ENCODE results near the gene KANSL1. TPM values are rescaled to one million over a fixed set of nuclear protein-coding genes. Genes with fewer than 3 reads are reported as not detected.

Gene KANSL1
- total and polyA plus RNA-seq, 2 donors (not counting 1 experiment from before 2014, with no cell fraction given): 8.4 to 78.6 TPM

- Histone ChIP-seq H3K4me1 (ENCODE audit: control insufficient read depth, extremely low read depth, insufficient read depth, low read length) (no peaks in the 10 kb centered on the region), H3K9me3 (ENCODE audit: control insufficient read depth, insufficient read depth, low read depth, low read length) (no peaks in the 10 kb centered on the region), H3K27ac (ENCODE audit: insufficient read depth, low read length) (no peak overlapping the region), H3K4me2 (ENCODE audit: extremely low read depth, insufficient read depth, low read length) (no peak overlapping the region), H3K36me3 (ENCODE audit: control insufficient read depth, insufficient read depth, low read length) (no peaks in the 10 kb centered on the region), H3K9ac (ENCODE audit: insufficient read depth, low read length) (no peak overlapping the region), H3K27me3 (ENCODE audit: control insufficient read depth, insufficient read depth, low read length) (peaks cover 3% of the 10 kb centered on the region), H3K79me2 (ENCODE audit: control insufficient read depth, insufficient read depth, low read length) (no peaks in the 10 kb centered on the region), H4K20me1 (ENCODE audit: control insufficient read depth, extremely low read depth, insufficient read depth, low read length) (no peaks in the 10 kb centered on the region), H3K4me3 (replicated peaks in 1 of 4; ENCODE audit: control extremely low read depth in 1 of 4, insufficient read depth in 1 of 4, low read depth in 3 of 4, low read length in 4 of 4) (no peak overlapping the region), H2AFZ (ENCODE audit: low read length) (no peak overlapping the region)
- TF ChIP-seq EZH2 (IDR thresholded peaks at IDR 0.05; ENCODE audit: low read length, missing control alignments): no peak
- TF ChIP-seq CTCF (conservative IDR thresholded peaks at IDR 0.05 in 1 of 2, IDR thresholded peaks at IDR 0.05 in 1 of 2; ENCODE audit: low read depth in 1 of 2, low read length in 2 of 2): no peak
- no peak for DNase-seq (ENCODE audit: low read depth in 2 of 2)
These were observed 192.5 kb downstream of the KANSL1 start for GRCh38 chr17:46000757-46001156.

- H3K27ac ChIP-seq (ENCODE audit: insufficient read depth, low read length): no peak overlapping the region
- no peaks in the 10 kb centered on the region for H3K79me2 ChIP-seq (ENCODE audit: control insufficient read depth, insufficient read depth, low read length)
- H3K27me3 ChIP-seq (ENCODE audit: control insufficient read depth, insufficient read depth, low read length): peaks cover 3% of the 10 kb centered on the region
- no peaks in the 10 kb centered on the region for H4K20me1 ChIP-seq (ENCODE audit: control insufficient read depth, extremely low read depth, insufficient read depth, low read length)
- H3K36me3 ChIP-seq (ENCODE audit: control insufficient read depth, insufficient read depth, low read length): no peaks in the 10 kb centered on the region
- no peak for DNase-seq (ENCODE audit: low read depth in 2 of 2)
- TF ChIP-seq CTCF (conservative IDR thresholded peaks at IDR 0.05 in 1 of 2, IDR thresholded peaks at IDR 0.05 in 1 of 2; ENCODE audit: low read depth in 1 of 2, low read length in 2 of 2): no peak
- TF ChIP-seq EZH2 (IDR thresholded peaks at IDR 0.05; ENCODE audit: low read length, missing control alignments): no peak
- no peak overlapping the region for H3K4me3 ChIP-seq (replicated peaks in 1 of 4; ENCODE audit: control extremely low read depth in 1 of 4, insufficient read depth in 1 of 4, low read depth in 3 of 4, low read length in 4 of 4)
- H3K4me2 ChIP-seq (ENCODE audit: extremely low read depth, insufficient read depth, low read length): no peak overlapping the region
- H3K9ac ChIP-seq (ENCODE audit: insufficient read depth, low read length): no peak overlapping the region
- no peaks in the 10 kb centered on the region for H3K4me1 ChIP-seq (ENCODE audit: control insufficient read depth, extremely low read depth, insufficient read depth, low read length)
- no peaks in the 10 kb centered on the region for H3K9me3 ChIP-seq (ENCODE audit: control insufficient read depth, insufficient read depth, low read depth, low read length)
- H2AFZ ChIP-seq (ENCODE audit: low read length): no peak overlapping the region
These were observed 192.9 kb downstream of the KANSL1 start for GRCh38 chr17:46000292-46000691.

GRCh38 chr17:45999900-46000290, 193.3 kb downstream of the KANSL1 start:
- Histone ChIP-seq H2AFZ (ENCODE audit: low read length) (no peak overlapping the region), H3K27me3 (ENCODE audit: control insufficient read depth, insufficient read depth, low read length) (peaks cover 3% of the 10 kb centered on the region), H3K4me1 (ENCODE audit: control insufficient read depth, extremely low read depth, insufficient read depth, low read length) (no peaks in the 10 kb centered on the region), H3K27ac (ENCODE audit: insufficient read depth, low read length) (no peak overlapping the region), H3K4me2 (ENCODE audit: extremely low read depth, insufficient read depth, low read length) (no peak overlapping the region), H3K79me2 (ENCODE audit: control insufficient read depth, insufficient read depth, low read length) (no peaks in the 10 kb centered on the region), H3K36me3 (ENCODE audit: control insufficient read depth, insufficient read depth, low read length) (no peaks in the 10 kb centered on the region), H3K9me3 (ENCODE audit: control insufficient read depth, insufficient read depth, low read depth, low read length) (no peaks in the 10 kb centered on the region), H3K4me3 (replicated peaks in 1 of 4; ENCODE audit: control extremely low read depth in 1 of 4, insufficient read depth in 1 of 4, low read depth in 3 of 4, low read length in 4 of 4) (no peak overlapping the region), H3K9ac (ENCODE audit: insufficient read depth, low read length) (no peak overlapping the region), H4K20me1 (ENCODE audit: control insufficient read depth, extremely low read depth, insufficient read depth, low read length) (no peaks in the 10 kb centered on the region)
- TF ChIP-seq CTCF (conservative IDR thresholded peaks at IDR 0.05 in 1 of 2, IDR thresholded peaks at IDR 0.05 in 1 of 2; ENCODE audit: low read depth in 1 of 2, low read length in 2 of 2) (no peak), EZH2 (IDR thresholded peaks at IDR 0.05; ENCODE audit: low read length, missing control alignments) (no peak)
- no peak for DNase-seq (ENCODE audit: low read depth in 2 of 2)

Measured in fibroblast of lung (primary cell).